A549 treated with AZD2906 at 1 μM for 4 hours (cell line): ENCODE data around the gene RNF224. TPM values are rescaled to one million over a fixed set of nuclear protein-coding genes. Genes with fewer than 3 reads are reported as not detected.

Experiments used
- total RNA-seq: library from RNA; stranded (reverse); fragments of 200-300 nt; extraction: Qiagen RNA extraction; gene quantifications from 5 replicates; pipeline ENCODE4 v1.2.3, GENCODE V29; 2022

The RNF224 gene
- total RNA-seq, 1 experiment from 2014 or later, result 0.38 TPM

Other genes with a start within 250 kb of the RNF224 start
- gene PTGDS, start 250.0 kb upstream of the RNF224 start, total RNA-seq, result 0.47 to 1.4 TPM (median 0.62 TPM) in 5 replicates
- gene LCNL1, start 244.5 kb upstream of the RNF224 start, total RNA-seq, result 0.07 to 0.24 TPM (median 0.18 TPM) in 5 replicates
- 42.6 to 85.1 TPM (median 74.1 TPM) in 5 replicates for gene PAXX, start 235.1 kb upstream of the RNF224 start, total RNA-seq
- 3.2 to 7.2 TPM (median 5.6 TPM) in 5 replicates for gene CLIC3, start 230.9 kb upstream of the RNF224 start, total RNA-seq
- 19.1 to 28.9 TPM (median 24.6 TPM) in 5 replicates for gene ABCA2, start 199.3 kb upstream of the RNF224 start, total RNA-seq
- 0.06 to 0.07 TPM (median 0.06 TPM) in 4 of 5 replicates, not detected in the other for gene FUT7, start 195.4 kb upstream of the RNF224 start, total RNA-seq
- 37.5 to 92.6 TPM (median 80.3 TPM) in 5 replicates for gene NPDC1, start 181.3 kb upstream of the RNF224 start, total RNA-seq
- 2.9 to 6.2 TPM (median 5.7 TPM) in 5 replicates for gene ENTPD2, start 173.4 kb upstream of the RNF224 start, total RNA-seq
- 14.8 to 26.1 TPM (median 23.7 TPM) in 5 replicates for gene SAPCD2, start 156.9 kb upstream of the RNF224 start, total RNA-seq
- gene UAP1L1, start 150.0 kb upstream of the RNF224 start, total RNA-seq, result 8.9 to 14.8 TPM (median 10.9 TPM) in 5 replicates
- 44.5 to 54.0 TPM (median 52.2 TPM) in 5 replicates for gene MAN1B1, start 140.5 kb upstream of the RNF224 start, total RNA-seq
- 66.9 to 123 TPM (median 112 TPM) in 5 replicates for gene DPP7, start 112.8 kb upstream of the RNF224 start, total RNA-seq
- 0.11 to 0.91 TPM (median 0.63 TPM) in 5 replicates for gene GRIN1, start 88.3 kb upstream of the RNF224 start, total RNA-seq
- gene LRRC26, start 57.5 kb upstream of the RNF224 start, total RNA-seq, result 0.39 to 1.9 TPM (median 1.2 TPM) in 5 replicates
- gene TMEM210, start 55.4 kb upstream of the RNF224 start, total RNA-seq, result not detected in 5 replicates
- gene ANAPC2, start 38.9 kb upstream of the RNF224 start, total RNA-seq, result 21.8 to 36.5 TPM (median 33.4 TPM) in 5 replicates
- 98.0 to 157 TPM (median 144 TPM) in 5 replicates for gene SSNA1, start 38.8 kb upstream of the RNF224 start, total RNA-seq
- gene TPRN, start 26.8 kb upstream of the RNF224 start, total RNA-seq, result 8.2 to 12.3 TPM (median 11.7 TPM) in 5 replicates
- gene TMEM203, start 21.9 kb upstream of the RNF224 start, total RNA-seq, result 35.4 to 47.2 TPM (median 45.3 TPM) in 5 replicates
- 11.5 to 17.4 TPM (median 15.7 TPM) in 5 replicates for gene NDOR1, start 21.8 kb upstream of the RNF224 start, total RNA-seq
- gene RNF208, start 5.3 kb upstream of the RNF224 start, total RNA-seq, result 0.91 to 2.8 TPM (median 2.1 TPM) in 5 replicates
- 3.0 to 5.0 TPM (median 5.0 TPM) in 5 replicates for gene CYSRT1, start 2.3 kb upstream of the RNF224 start, total RNA-seq
- gene SLC34A3, start 3.4 kb downstream of the RNF224 start, total RNA-seq, result 0.03 to 0.15 TPM (median 0.10 TPM) in 4 of 5 replicates, not detected in the other
- 633 to 818 TPM (median 765 TPM) in 5 replicates for gene TUBB4B, start 13.8 kb downstream of the RNF224 start, total RNA-seq
- not detected in 5 replicates for gene STPG3, start 23.8 kb downstream of the RNF224 start, total RNA-seq
- 46.9 to 62.8 TPM (median 58.2 TPM) in 5 replicates for gene NELFB, start 27.8 kb downstream of the RNF224 start, total RNA-seq
- gene TOR4A, start 50.2 kb downstream of the RNF224 start, total RNA-seq, result 18.3 to 26.4 TPM (median 25.4 TPM) in 5 replicates
- 2.1 to 4.1 TPM (median 3.6 TPM) in 5 replicates for gene NRARP, start 74.8 kb downstream of the RNF224 start, total RNA-seq
- 4.8 to 6.5 TPM (median 5.7 TPM) in 5 replicates for gene EXD3, start 195.7 kb downstream of the RNF224 start, total RNA-seq
- gene NOXA1, start 195.9 kb downstream of the RNF224 start, total RNA-seq, result 0.71 to 1.8 TPM (median 1.6 TPM) in 5 replicates
- 0.07 to 0.24 TPM (median 0.19 TPM) in 5 replicates for gene ENTPD8, start 213.9 kb downstream of the RNF224 start, total RNA-seq
- gene NSMF, start 231.8 kb downstream of the RNF224 start, total RNA-seq, result 31.6 to 45.3 TPM (median 40.2 TPM) in 5 replicates